K562 (cell line): ENCODE measurements around the gene CDIPT. TPM values are rescaled to one million over a fixed set of nuclear protein-coding genes. Genes with fewer than 3 reads are reported as not detected.

Source experiments
- CC2D1A ChIP-seq: fragments of 450-650 bp; IDR thresholded peaks from 2 replicates; pipeline ENCODE4 v1.6.1; 2017; ENCODE audit warnings: mild to moderate bottlenecking
- ELK3 ChIP-seq: fragments of 450-650 bp; formaldehyde crosslinking; IDR thresholded peaks from 2 replicates; pipeline ENCODE4 v1.4.0; 2020; ENCODE audit warnings: mild to moderate bottlenecking
- FOS ChIP-seq: IDR thresholded peaks from 3 replicates; pipeline ENCODE4 v1.6.1; 2011; ENCODE audit not compliant: insufficient read length; ENCODE audit errors: extremely low read depth
- MTA1 ChIP-seq: fragments of 450-650 bp; IDR thresholded peaks from 2 replicates; pipeline ENCODE4 v1.6.1; 2017; ENCODE audit warnings: borderline replicate concordance
- POLR2G ChIP-seq: fragments of 200-400 bp; formaldehyde crosslinking; IDR thresholded peaks from 2 replicates; pipeline ENCODE4 v1.6.1; 2017; ENCODE audit warnings: low read depth, mild to moderate bottlenecking, antibody characterized with exemption, low read length, moderate library complexity
- SPI1 ChIP-seq: IDR thresholded peaks from 2 replicates; pipeline ENCODE4 v1.6.1; 2011; ENCODE audit warnings: low read depth, low read length, control low read depth, borderline replicate concordance
- TEAD1 ChIP-seq, 2 experiments: fragments of 450-650 bp in 1 of 2; sonication (generic) in 1 of 2; formaldehyde crosslinking; IDR thresholded peaks; 2 replicates each; pipeline versions ENCODE4 v1.4.0 to v1.8.0; 2020 to 2022; ENCODE audit warnings: mild to moderate bottlenecking in 2 of 2, missing genetic modification reagents in 1 of 2
- ZNF561 ChIP-seq: fragments of 450-650 bp; formaldehyde crosslinking; conservative IDR thresholded peaks from 2 replicates; pipeline ENCODE4 v1.4.0; 2020; ENCODE audit warnings: mild to moderate bottlenecking, moderate library complexity
- polyA plus RNA-seq, 8 experiments: library from polyadenylated mRNA; depleted of rRNA in 4 of 8; stranded (reverse) in 5 of 8; unstranded in 3 of 8; fragments of >200 nt; fragmentation: Nextera tagmentation in 2 of 8; fragmentation: Illumina TruSeq in 1 of 8; extraction: Ambion mirVana in 2 of 8; extraction: Trizol in 1 of 8; gene quantifications; 2 replicates each; pipeline versions ENCODE4 v1.2.1 to v1.2.3, GENCODE V29; 2011 to 2014; ENCODE audit warnings: inconsistent platforms in 1 of 8, missing spikeins in 1 of 8
- total RNA-seq, 7 experiments: library from RNA; depleted of rRNA in 6 of 7; stranded (reverse); fragments of >200 nt in 6 of 7; fragmentation: Illumina TruSeq in 2 of 7; extraction: Trizol in 2 of 7; gene quantifications; 2 replicates each; pipeline versions ENCODE4 v1.2.1 to v1.2.3, GENCODE V29; 2011 to 2021; ENCODE audit warnings: low replicate concordance in 1 of 7
- TF ChIP-seq, protein P1 (sequence below), 2 experiments: fragments of 450-650 bp in 1 of 2; sonication (generic) in 1 of 2; formaldehyde crosslinking in 1 of 2; IDR thresholded peaks; 2 replicates each; pipeline versions ENCODE4 v1.7.1 to v1.9.0; 2016 to 2022; ENCODE audit warnings: inconsistent platforms in 1 of 2, mild to moderate bottlenecking in 1 of 2, missing genetic modification reagents in 1 of 2

CDIPT gene
- total and polyA plus RNA-seq, 9 of the 15 experiments (the other 6 are each of a cell fraction or from before 2014, with no cell fraction given) = 1.3 to 37.0 (median 23.0) TPM

DNA sequence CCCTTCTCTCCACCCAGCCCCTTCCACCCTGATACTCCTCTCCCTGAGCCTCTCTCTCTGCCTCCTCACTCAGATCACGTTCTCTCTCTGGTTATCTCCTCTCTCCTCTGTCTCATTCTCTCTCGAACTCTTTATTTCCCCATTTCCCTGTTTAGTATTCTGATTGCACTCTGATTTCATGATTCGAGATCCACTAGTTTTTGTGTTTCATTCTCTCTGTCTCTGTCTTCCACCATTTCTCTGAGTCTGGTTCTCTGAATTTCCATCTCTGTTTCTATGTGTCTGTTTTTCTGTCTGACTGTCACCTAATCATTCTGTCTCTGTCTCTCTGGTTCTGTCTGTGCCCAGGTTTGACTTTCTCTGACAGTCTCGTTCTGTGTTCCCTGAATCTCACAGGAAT lies 34.3 kb upstream of the CDIPT start (continued):
- TF ChIP-seq, protein P1, sequence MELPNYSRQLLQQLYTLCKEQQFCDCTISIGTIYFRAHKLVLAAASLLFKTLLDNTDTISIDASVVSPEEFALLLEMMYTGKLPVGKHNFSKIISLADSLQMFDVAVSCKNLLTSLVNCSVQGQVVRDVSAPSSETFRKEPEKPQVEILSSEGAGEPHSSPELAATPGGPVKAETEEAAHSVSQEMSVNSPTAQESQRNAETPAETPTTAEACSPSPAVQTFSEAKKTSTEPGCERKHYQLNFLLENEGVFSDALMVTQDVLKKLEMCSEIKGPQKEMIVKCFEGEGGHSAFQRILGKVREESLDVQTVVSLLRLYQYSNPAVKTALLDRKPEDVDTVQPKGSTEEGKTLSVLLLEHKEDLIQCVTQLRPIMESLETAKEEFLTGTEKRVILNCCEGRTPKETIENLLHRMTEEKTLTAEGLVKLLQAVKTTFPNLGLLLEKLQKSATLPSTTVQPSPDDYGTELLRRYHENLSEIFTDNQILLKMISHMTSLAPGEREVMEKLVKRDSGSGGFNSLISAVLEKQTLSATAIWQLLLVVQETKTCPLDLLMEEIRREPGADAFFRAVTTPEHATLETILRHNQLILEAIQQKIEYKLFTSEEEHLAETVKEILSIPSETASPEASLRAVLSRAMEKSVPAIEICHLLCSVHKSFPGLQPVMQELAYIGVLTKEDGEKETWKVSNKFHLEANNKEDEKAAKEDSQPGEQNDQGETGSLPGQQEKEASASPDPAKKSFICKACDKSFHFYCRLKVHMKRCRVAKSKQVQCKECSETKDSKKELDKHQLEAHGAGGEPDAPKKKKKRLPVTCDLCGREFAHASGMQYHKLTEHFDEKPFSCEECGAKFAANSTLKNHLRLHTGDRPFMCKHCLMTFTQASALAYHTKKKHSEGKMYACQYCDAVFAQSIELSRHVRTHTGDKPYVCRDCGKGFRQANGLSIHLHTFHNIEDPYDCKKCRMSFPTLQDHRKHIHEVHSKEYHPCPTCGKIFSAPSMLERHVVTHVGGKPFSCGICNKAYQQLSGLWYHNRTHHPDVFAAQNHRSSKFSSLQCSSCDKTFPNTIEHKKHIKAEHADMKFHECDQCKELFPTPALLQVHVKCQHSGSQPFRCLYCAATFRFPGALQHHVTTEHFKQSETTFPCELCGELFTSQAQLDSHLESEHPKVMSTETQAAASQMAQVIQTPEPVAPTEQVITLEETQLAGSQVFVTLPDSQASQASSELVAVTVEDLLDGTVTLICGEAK (IDR thresholded peaks at IDR 0.05) = no peak
- TF ChIP-seq, protein P1 (CRISPR knock-in tag; IDR thresholded peaks at IDR 0.05) = no peak
- TF ChIP-seq TEAD1 (CRISPR knock-in tag; IDR thresholded peaks at IDR 0.05) (no peak), ZNF561 (CRISPR knock-in tag) (no peak), CC2D1A (no peak), SPI1 (no peak), POLR2G (no peak), ELK3 (CRISPR knock-in tag) (no peak), MTA1 (no peak), FOS (no peak)
